Keratinocyte (primary cell): Measurements from ENCODE around the gene LTV1.

ENCODE experiments used
- EZH2 ChIP-seq: IDR thresholded peaks from one replicate; pipeline ENCODE4 v1.6.1; 2012; ENCODE audit warnings: inconsistent platforms, mild to moderate bottlenecking, low read length, moderate library complexity
- TF ChIP-seq, protein P1 (sequence below), 3 experiments: IDR thresholded peaks in 1 of 3; conservative IDR thresholded peaks in 1 of 3; optimal IDR thresholded peaks in 1 of 3; 2 replicates in 2 of 3; 3 replicates in 1 of 3; pipeline versions ENCODE3 to v1.5.1; 2011; ENCODE audit warnings: low read length in 3 of 3, mild to moderate bottlenecking in 3 of 3, moderate library complexity in 2 of 3, control low read depth in 1 of 3, inconsistent platforms in 1 of 3; ENCODE audit not compliant: insufficient read depth in 2 of 3; ENCODE audit errors: extremely low read depth in 1 of 3

DNA sequence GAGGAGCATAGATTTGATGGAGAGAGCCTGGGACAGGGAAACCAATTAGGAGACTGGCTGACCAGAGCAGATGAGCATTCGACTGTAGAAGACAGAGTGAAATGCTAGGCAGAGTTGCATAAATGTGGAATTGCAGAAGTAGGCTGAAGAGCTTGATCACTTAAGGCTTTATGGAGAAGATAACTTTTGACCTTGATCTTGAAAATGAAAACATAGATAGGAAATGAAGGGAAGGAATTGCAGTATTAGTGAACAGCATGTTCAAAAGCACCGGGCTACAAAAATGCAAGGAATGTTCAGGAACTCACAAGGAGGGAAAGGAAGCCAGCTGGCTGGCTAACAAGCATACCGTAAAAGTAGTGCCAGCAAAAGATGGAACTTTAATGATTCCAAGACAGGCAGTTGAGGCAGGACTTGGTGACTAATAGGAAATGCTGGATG, 20.5 kb upstream of the LTV1 start:
- TF ChIP-seq, protein P1, sequence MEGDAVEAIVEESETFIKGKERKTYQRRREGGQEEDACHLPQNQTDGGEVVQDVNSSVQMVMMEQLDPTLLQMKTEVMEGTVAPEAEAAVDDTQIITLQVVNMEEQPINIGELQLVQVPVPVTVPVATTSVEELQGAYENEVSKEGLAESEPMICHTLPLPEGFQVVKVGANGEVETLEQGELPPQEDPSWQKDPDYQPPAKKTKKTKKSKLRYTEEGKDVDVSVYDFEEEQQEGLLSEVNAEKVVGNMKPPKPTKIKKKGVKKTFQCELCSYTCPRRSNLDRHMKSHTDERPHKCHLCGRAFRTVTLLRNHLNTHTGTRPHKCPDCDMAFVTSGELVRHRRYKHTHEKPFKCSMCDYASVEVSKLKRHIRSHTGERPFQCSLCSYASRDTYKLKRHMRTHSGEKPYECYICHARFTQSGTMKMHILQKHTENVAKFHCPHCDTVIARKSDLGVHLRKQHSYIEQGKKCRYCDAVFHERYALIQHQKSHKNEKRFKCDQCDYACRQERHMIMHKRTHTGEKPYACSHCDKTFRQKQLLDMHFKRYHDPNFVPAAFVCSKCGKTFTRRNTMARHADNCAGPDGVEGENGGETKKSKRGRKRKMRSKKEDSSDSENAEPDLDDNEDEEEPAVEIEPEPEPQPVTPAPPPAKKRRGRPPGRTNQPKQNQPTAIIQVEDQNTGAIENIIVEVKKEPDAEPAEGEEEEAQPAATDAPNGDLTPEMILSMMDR (optimal IDR thresholded peaks at IDR 0.05 in 1 of 3, IDR thresholded peaks at IDR 0.05 in 1 of 3, conservative IDR thresholded peaks at IDR 0.05 in 1 of 3; ENCODE audit: extremely low read depth in 1 of 3, insufficient read depth in 2 of 3, low read length in 3 of 3) = no peak
- TF ChIP-seq EZH2 = no peak
